Astrocyte (in vitro differentiated cells and primary cell): Measurements from ENCODE around the gene BMPR1A.

ENCODE experiments used
- CTCF ChIP-seq: IDR thresholded peaks from 2 replicates; pipeline ENCODE4 v1.5.1; 2011; ENCODE audit warnings: low read depth, mild to moderate bottlenecking, inconsistent platforms, low read length, moderate library complexity; ENCODE audit not compliant: insufficient read depth
- EZH2 ChIP-seq: IDR thresholded peaks from 2 replicates; pipeline ENCODE4 v1.6.1; 2012; ENCODE audit warnings: mild to moderate bottlenecking, low read length, inconsistent platforms; ENCODE audit not compliant: insufficient read depth

- TF ChIP-seq CTCF (no peak), EZH2 (no peak)
Observed at GRCh38 chr10:86961481-86962091, 205.2 kb downstream of the BMPR1A start.
